DMS 273 treated with DMSO at 0.1 percent for 48 hours (cell line): ENCODE data around the gene ITGA5.
A peak's percentile ranks its signal among the peaks of the same experiment; 100 is the strongest.
"Not testable (repeated sequence)": the region's sequence is repeated elsewhere in the genome, so short reads cannot be mapped to it uniquely, and the experiment has no call there.

Experiments used
- DNase-seq: peaks from one replicate; lab custom pipeline; 2025; lab: John Stamatoyannopoulos, UW

Gene ITGA5

DNA sequence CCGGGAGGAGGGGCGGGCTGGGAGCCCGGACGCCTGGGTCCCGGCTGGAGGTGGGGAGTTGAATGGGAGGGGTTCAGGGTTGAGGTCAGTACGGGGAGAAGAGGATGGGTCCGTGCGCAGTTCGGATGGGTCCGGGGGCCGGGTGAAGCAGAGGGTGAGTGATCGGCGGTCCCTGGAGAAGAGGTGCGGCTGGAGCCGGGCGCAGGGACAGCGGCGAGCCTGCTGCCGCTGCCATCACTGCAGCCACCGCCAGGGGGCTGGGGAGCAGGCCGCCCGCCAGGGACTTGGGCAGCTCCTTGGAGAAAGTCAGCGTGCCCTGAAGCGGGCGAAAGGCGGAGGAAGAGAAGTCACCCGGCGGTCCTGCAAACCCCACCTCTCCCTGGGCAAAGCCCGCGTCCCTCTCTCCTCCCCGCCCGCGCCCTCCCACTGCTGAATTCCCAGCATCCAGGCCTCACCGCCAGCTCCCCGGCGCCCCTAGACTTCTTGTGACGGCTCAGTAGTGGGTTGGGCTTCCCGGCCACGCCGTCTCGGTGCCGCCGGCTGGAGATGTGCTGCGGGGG lies 48.8 kb downstream of the ITGA5 start:
- peak; percentile 38 for DNase-seq

- DNase-seq, result no peak
Measured at GRCh38 chr12:54369597-54370131, 49.4 kb downstream of the ITGA5 start.

- DNase-seq, result peak; percentile 54
Measured at GRCh38 chr12:54368709-54369596, 50.1 kb downstream of the ITGA5 start.

DNA sequence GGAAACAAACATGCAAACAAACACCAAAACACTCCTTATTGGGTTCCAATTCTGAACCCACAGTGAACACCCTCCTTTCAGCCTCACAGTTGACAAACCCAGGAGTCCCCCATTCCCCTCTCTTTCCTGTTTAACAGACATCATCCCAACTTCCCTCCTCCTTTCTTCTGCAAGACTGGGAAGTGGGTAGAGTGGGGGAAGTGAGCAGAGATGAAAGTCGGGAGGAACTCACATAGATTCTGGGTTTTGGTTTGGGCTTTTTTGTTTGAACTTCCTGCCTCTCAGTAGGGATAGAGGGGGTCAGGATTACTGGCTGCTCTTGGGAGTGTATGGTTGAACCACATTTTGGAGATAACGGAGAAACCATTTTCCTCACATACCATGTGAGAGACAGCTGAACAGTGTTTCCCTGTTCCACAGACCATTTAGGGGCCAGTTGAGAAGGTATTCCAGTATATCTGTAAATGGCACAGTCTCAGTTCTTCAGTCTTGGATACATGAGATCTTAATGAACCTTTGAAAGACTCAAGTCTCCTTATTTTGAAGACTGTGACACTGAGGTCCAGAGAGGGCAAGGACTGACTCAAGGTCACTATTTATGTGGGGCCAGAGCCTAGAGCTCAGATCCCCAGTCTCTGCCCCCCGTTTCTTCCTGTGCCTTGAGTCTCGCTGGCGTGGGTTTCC lies 50.9 kb downstream of the ITGA5 start:
- no peak for DNase-seq

DNA sequence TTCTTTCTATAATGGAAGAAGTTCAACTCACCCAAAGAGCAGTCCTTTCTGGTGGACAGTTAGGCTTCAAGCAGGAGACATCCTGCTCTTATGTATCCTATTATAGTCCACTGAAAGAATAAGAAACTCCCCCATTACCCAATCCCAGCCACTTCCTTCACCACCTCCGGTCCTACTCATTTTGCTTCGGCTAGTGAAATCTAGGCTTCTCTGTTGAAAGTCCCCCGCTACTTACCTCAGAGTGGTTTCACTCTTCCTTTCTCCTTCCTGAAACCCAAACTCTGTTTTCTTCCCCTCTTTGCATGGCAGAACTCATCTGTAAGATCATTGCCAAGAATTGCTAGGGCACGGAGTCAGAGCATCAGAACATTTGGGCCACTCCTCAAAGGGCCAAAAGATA lies 54.7 kb downstream of the ITGA5 start, which contains the start of gene GPR84:
TSS of gene GPR84 (minus strand) at position 74 of the 400 bp plus-strand sequence. CDS start 635 bp downstream, outside the sequence.
- no peak for DNase-seq

GRCh38 chr12:54363618-54364017 lies 55.4 kb downstream of the ITGA5 start:
- no peak for DNase-seq

- no peak for DNase-seq
Measured at GRCh38 chr12:54363047-54363446, 56.0 kb downstream of the ITGA5 start.

- DNase-seq, result no peak
Measured at GRCh38 chr12:54360717-54361456, 58.2 kb downstream of the ITGA5 start.

GRCh38 chr12:54359762-54360351 lies 59.2 kb downstream of the ITGA5 start:
- no peak for DNase-seq

DNA sequence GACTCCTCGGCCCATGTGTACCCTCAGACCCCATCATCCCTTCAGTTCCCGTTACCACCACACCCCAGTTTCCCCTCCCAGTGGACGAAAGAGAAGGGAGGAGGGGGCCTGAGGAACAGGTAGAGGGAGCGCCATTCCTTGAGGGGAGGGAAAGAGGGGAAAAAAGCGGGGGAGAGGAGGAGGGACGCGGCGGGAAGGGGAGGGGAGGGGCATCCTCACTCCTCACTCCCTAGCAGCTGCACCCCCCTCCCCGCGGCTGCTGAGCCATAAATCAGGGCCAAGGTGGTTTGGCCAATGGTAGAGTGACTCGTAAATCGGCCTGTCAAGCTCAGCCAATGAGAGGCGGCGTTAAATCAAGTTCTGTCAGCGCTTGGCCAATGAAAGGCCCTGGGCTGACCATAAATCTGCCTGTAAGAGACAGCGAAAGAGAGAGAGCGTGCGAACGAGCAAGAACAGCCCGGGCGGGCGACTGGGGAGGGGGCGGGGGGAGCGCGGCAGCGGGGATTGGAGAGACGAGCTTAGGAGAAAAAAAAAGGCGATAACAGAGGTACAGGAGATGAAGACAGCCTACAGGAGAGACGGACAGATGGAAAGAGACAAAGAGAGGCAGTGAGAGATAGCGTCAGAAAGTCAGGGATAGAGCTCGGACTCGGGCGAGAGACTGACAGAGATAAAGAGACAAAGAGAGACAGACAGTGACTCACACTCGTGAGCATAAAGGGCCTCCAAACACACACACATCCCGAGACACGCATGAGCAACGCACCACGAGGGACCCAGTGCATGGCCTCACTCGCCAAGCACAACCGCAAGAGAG lies 59.9 kb downstream of the ITGA5 start:
- DNase-seq, result peak; percentile 98

DNA sequence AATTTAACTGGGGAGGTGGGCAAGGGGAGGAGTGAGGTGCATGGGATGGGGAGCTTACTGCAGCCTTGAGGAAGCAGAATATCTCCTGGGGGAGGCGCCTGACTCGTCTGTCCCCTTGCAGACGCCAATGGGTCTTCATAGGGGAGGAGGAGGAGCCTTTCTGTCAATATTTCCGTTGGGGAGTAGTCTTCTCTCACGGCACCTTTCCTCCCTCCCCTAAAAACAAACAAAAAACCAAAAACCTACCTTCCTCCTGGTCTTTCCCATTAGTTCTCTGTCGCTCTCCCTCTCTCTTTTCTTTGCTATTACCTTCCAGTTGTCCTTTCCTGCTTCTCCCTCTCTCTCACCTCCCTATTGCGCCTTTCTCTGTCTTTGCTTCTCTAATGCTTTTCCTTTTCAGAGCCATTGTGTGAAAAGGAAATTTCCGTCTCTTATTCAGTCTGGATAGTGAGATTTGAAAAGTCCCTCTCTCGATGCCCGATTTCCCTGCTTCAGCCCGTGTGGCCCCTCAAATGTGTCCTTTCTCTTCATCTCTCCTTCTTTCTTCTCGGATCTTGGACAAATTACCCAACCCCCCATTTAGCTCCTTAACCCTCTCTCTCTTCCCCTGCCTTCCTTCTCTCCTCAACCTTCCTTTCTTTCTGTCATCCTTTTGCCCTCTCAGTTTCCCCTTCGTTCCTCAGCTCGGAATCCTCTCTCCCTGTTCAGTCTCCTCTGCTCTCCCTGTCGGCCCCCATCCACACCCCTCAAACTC lies 60.7 kb downstream of the ITGA5 start:
- DNase-seq, result no peak

DNA sequence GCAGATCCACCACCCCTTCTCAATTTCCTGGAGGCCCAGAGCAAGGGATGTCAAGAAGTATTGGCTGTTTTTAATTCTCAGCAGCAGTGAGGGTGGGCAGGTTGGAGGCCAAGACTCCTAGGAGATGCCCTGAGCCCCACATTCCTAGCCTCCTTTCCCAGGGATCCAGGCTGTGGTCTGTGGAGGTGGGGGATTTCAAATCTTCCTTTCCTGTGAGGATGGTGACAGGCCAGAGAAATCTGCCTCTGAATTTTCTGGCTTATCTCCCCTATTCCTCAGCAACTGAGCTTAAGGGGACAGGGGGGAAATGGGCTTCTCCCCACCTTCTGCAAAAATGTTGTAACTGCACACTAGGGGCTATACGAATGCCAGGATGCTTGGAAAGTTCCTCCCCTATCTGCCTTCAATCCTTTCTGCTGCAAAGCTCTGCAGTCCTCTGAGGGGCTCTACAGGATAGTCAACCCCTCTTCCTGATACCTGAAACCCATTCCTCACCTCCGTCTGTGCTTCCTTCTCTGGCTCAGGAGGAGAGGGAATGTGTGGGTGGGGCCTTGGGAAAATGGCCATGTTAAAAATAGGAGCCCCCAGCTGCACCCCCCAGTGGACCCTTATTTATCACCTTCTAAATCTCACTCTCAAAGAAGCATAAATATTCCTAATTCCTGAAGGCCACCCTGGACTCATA lies 61.4 kb downstream of the ITGA5 start:
- no peak for DNase-seq

- no peak for DNase-seq
Measured at GRCh38 chr12:54356951-54357356, 62.1 kb downstream of the ITGA5 start.

DNA sequence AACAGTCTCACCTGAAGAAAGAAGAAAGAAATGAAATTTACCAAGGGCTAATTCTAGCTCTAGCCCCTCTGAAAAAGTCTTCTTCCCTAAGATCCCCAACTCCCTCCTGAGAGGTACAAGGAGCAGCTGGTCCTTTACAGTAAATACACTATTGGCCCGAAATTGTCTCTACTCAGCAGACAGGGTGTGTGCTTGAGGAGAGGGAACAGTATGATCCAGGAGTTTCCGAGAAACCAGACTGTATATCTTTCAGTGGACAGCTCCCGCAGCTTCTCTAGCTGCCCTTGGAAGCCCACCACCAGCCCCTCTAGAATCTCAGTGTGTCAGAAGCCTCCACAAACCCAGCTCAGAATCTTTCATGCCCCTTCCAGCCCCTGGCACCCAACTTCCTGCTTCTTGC lies 62.8 kb downstream of the ITGA5 start:
- no peak for DNase-seq

DNA sequence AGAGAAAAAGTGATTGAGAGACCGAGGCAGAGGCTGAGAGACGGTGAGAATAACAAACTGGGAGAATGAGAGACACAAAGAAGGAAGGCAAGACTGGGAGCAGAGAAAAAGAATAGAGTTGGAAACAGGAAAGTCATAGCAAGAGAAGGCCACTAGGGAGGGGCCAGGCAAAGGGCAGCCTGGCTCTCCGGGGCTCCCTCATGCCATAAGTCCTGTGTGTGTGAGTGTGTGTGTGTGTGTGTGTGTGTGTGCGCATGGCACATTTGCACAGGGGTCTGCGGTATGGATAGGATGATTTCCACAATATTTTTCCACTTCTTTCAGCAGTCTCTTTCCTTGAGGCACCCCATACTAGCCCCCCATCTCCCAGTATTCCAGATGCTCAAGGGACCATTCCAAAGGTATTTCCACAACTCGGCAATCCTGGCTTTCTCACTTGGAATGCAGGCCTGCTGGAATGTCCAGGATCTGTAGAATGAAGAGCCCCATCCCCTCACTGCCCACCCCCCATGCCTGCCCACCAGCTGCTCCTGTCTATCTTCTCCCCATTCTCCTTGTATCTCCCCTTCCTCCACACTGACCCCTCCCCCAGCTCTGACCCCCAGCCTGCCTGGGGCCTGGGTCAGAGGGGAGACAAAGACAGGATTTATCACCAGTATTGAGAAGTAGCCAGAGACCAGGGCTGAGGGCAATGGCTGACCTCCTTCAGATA lies 63.8 kb downstream of the ITGA5 start:
- no peak for DNase-seq

- DNase-seq, result not testable (repeated sequence)
Measured at GRCh38 chr12:54354271-54354670, 64.8 kb downstream of the ITGA5 start.

DNA sequence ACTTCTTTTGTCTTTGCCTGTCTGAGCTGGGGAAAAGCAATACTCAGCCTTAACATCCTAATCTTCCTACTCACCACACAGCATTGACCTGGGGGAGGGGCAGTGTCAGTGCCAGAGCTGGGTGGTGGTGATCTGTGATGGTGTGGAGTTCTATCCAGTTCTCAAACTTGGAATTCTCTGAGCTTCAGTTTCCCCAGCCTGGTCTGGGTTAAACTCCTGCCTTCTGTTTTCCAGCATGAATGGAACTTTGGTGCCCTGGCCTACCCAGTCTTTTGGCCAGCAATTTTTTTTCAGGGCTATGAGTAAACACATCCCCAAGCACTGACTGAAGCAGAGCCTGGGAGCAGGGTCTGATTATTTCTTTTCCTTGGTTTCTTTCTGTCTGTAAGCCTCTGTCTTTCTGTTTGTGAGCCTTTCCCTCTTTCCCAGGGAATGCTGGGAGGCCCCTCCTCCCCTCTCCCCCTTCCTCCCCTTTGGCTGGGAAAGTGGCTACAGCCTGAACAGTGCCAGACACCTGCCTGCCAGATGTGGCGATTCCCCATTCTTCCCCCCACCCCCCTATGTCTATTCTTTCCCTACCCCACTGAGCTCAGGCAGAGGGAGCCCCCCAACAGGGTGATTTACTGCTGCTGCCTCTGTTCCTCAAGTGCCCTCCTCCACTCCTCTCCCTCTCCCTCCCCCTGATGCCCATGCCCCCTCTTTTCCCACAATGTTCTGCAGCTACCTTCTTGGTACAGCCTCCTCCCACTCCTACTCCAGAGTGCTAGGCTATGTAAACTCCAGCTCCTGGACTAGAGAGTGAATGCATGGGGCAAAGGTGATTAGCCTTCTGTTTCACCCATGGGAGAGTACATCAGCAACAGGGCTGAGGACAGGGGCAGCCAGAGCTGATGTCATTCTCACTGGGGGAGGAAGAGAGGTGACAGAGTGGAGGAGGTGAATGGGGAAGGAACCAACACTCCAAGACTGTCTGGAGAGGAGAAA lies 65.9 kb downstream of the ITGA5 start:
- DNase-seq, result no peak
